C4-2B (cell line): ENCODE results near the gene ANKS1B.

ENCODE experiments used
- CTCF ChIP-seq: fragments of 450-650 bp; conservative IDR thresholded peaks from 2 replicates; pipeline ENCODE4 v1.5.1; 2017; ENCODE audit warnings: mild to moderate bottlenecking
- ZFX ChIP-seq: fragments of 450-650 bp; IDR thresholded peaks from 2 replicates; pipeline ENCODE4 v1.6.1; 2017

GRCh38 chr12:99170461-99170860, 814.3 kb downstream of the ANKS1B start:
- TF ChIP-seq CTCF (no peak), ZFX (no peak)
